ENCODE measurements around the gene ARX. TPM values are rescaled to one million over a fixed set of nuclear protein-coding genes. Genes with fewer than 3 reads are reported as not detected.

ARX gene
- total and polyA plus RNA-seq, 9 of the 15 experiments (the other 6 are each of a cell fraction or from before 2014, with no cell fraction given), result 0.03 TPM; not detected in 8

DNA sequence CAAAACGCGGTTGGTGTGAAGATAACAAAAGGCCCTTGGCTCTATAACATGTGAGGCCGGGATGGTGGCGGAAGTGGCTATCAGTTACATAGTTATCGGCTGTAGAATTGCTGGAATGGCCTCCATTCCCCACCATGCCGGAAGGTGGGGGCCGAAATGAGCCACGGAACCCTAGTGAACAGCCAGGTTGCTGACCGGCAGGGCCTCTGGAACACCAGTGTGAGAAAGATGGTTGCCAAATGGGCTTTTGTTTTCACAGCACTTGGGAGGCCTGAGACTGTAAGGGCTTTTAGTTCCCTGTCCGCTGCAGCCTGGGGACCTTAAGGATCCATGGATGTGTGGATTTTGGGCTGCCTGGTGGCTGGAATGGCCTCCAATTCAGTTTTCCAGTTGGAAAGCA lies 23.3 kb upstream of the ARX start (continued):
- TF ChIP-seq, protein P1, sequence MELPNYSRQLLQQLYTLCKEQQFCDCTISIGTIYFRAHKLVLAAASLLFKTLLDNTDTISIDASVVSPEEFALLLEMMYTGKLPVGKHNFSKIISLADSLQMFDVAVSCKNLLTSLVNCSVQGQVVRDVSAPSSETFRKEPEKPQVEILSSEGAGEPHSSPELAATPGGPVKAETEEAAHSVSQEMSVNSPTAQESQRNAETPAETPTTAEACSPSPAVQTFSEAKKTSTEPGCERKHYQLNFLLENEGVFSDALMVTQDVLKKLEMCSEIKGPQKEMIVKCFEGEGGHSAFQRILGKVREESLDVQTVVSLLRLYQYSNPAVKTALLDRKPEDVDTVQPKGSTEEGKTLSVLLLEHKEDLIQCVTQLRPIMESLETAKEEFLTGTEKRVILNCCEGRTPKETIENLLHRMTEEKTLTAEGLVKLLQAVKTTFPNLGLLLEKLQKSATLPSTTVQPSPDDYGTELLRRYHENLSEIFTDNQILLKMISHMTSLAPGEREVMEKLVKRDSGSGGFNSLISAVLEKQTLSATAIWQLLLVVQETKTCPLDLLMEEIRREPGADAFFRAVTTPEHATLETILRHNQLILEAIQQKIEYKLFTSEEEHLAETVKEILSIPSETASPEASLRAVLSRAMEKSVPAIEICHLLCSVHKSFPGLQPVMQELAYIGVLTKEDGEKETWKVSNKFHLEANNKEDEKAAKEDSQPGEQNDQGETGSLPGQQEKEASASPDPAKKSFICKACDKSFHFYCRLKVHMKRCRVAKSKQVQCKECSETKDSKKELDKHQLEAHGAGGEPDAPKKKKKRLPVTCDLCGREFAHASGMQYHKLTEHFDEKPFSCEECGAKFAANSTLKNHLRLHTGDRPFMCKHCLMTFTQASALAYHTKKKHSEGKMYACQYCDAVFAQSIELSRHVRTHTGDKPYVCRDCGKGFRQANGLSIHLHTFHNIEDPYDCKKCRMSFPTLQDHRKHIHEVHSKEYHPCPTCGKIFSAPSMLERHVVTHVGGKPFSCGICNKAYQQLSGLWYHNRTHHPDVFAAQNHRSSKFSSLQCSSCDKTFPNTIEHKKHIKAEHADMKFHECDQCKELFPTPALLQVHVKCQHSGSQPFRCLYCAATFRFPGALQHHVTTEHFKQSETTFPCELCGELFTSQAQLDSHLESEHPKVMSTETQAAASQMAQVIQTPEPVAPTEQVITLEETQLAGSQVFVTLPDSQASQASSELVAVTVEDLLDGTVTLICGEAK (IDR thresholded peaks at IDR 0.05), result peak; percentile 62
- TF ChIP-seq, protein P1 (CRISPR knock-in tag; IDR thresholded peaks at IDR 0.05), result no peak
- no peak for TF ChIP-seq RFX1 (IDR thresholded peaks at IDR 0.05)
- TF ChIP-seq, protein P2, sequence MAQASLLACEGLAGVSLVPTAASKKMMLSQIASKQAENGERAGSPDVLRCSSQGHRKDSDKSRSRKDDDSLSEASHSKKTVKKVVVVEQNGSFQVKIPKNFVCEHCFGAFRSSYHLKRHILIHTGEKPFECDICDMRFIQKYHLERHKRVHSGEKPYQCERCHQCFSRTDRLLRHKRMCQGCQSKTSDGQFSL (CRISPR knock-in tag; IDR thresholded peaks at IDR 0.05), result no peak
- TF ChIP-seq, protein P2 (tag; IDR thresholded peaks at IDR 0.05), result no peak
- TF ChIP-seq, protein P3, sequence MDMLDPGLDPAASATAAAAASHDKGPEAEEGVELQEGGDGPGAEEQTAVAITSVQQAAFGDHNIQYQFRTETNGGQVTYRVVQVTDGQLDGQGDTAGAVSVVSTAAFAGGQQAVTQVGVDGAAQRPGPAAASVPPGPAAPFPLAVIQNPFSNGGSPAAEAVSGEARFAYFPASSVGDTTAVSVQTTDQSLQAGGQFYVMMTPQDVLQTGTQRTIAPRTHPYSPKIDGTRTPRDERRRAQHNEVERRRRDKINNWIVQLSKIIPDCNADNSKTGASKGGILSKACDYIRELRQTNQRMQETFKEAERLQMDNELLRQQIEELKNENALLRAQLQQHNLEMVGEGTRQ (CRISPR knock-in tag; IDR thresholded peaks at IDR 0.05), result no peak
- TF ChIP-seq, protein P4, sequence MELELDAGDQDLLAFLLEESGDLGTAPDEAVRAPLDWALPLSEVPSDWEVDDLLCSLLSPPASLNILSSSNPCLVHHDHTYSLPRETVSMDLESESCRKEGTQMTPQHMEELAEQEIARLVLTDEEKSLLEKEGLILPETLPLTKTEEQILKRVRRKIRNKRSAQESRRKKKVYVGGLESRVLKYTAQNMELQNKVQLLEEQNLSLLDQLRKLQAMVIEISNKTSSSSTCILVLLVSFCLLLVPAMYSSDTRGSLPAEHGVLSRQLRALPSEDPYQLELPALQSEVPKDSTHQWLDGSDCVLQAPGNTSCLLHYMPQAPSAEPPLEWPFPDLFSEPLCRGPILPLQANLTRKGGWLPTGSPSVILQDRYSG (tag; conservative IDR thresholded peaks at IDR 0.05; ENCODE audit: low read depth), result no peak
- no peak for TF ChIP-seq EP300 (IDR thresholded peaks at IDR 0.05; ENCODE audit: low read length)
- no peak for TF ChIP-seq SNIP1 (IDR thresholded peaks at IDR 0.05; ENCODE audit: low read depth)
- no peak for TF ChIP-seq ZNF121 (CRISPR knock-in tag; conservative IDR thresholded peaks at IDR 0.05)
- no peak for TF ChIP-seq CREBBP (IDR thresholded peaks at IDR 0.05; ENCODE audit: low read depth, low read length)
- no peak for TF ChIP-seq TCF7L2 (IDR thresholded peaks at IDR 0.05; ENCODE audit: low read depth, low read length)
- no peak for TF ChIP-seq ZNF75A (CRISPR knock-in tag; IDR thresholded peaks at IDR 0.05)
- TF ChIP-seq ZNF134 (CRISPR knock-in tag; conservative IDR thresholded peaks at IDR 0.05), result no peak
- TF ChIP-seq, protein P5, sequence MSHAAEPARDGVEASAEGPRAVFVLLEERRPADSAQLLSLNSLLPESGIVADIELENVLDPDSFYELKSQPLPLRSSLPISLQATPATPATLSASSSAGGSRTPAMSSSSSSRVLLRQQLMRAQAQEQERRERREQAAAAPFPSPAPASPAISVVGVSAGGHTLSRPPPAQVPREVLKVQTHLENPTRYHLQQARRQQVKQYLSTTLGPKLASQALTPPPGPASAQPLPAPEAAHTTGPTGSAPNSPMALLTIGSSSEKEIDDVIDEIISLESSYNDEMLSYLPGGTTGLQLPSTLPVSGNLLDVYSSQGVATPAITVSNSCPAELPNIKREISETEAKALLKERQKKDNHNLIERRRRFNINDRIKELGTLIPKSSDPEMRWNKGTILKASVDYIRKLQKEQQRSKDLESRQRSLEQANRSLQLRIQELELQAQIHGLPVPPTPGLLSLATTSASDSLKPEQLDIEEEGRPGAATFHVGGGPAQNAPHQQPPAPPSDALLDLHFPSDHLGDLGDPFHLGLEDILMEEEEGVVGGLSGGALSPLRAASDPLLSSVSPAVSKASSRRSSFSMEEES (CRISPR knock-in tag; IDR thresholded peaks at IDR 0.05), result no peak
- no peak for TF ChIP-seq SREBF2 (CRISPR knock-in tag; IDR thresholded peaks at IDR 0.05)
- no peak for TF ChIP-seq NFE2 (IDR thresholded peaks at IDR 0.05; ENCODE audit: low read depth)
